ENCODE data around the gene RARA. TPM values are rescaled to one million over a fixed set of nuclear protein-coding genes. Genes with fewer than 3 reads are reported as not detected.

Gene RARA
- total RNA-seq, 1 donor from 2014 or later, result 38.8 TPM

DNA sequence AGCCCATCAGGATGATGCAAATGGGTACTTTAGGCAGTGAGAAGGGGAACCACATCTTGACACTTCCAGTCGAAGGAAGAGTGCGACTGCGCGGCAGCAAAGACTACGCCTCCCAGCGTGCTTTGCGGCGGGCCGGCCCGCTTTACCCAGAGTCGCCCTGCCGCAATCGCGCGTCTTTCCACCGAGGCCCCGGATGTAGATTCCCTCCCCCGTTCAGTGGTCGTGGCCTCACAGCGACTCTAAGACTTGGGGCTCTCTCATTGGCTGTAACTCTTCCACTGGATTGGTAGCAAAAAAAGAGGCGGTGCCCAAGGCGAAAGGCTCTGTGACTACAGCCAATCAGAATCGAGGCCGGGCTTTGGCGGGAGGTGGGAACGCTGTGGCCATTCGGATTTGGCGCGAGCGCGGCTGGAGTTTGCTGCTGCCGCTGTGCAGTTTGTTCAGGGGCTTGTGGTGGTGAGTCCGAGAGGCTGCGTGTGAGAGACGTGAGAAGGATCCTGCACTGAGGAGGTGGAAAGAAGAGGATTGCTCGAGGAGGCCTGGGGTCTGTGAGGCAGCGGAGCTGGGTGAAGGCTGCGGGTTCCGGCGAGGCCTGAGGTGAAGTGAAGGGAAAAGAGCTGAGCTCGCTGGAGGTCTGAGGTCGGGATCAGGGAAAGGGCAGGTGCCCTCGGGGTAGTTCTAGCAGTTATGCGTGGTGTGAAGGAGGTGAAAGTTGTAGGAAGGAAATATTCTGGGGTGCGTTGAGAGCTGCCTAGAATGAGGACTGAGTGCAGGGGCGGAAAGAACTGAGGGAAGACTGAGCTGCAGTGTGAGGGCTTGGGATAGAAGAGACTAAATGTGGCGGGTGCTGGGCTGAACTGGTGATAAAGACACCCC is 21.2 kb upstream of the RARA start, which contains the start of gene CDC6:
TSS of gene CDC6 (plus strand) at position 386 of the 876 bp plus-strand sequence. CDS start 1,542 bp downstream, outside the sequence.
- FAIRE-seq, result no peak
- Histone ChIP-seq H3K9me3 (ENCODE audit: insufficient read depth, low read depth, low read length) (no peaks in the 10 kb centered on the region), H2AFZ (ENCODE audit: low read depth, low read length) (peak within 1 kb of the TSS; percentile 36), H3K4me1 (ENCODE audit: insufficient read depth, low read length) (peaks cover 26% of the 10 kb centered on the region), H3K79me2 (ENCODE audit: insufficient read depth, low read length) (peaks cover 12% of the 10 kb centered on the region), H3K4me3 (ENCODE audit: insufficient read depth, low read depth, low read length) (peak within 1 kb of the TSS; percentile 93), H3K9ac (ENCODE audit: low read length) (peak within 1 kb of the TSS; percentile 97), H4K20me1 (ENCODE audit: insufficient read depth, low read length) (no peaks in the 10 kb centered on the region), H3K36me3 (ENCODE audit: insufficient read depth, low read length) (peaks cover 5% of the 10 kb centered on the region), H3K27ac (ENCODE audit: low read depth, low read length) (peak within 1 kb of the TSS; percentile 87), H3K4me2 (ENCODE audit: low read length) (peak within 1 kb of the TSS; percentile 100), H3K27me3 (ENCODE audit: insufficient read depth, low read length) (no peaks in the 10 kb centered on the region)
- no peaks in the 10 kb centered on the region for H3K36me3 Mint-ChIP-seq (ENCODE audit: low read depth, unreplicated experiment)
- H3K4me3 Mint-ChIP-seq (ENCODE audit: unreplicated experiment), result peak within 1 kb of the TSS; percentile 94
- no peaks in the 10 kb centered on the region for H3K27me3 Mint-ChIP-seq (ENCODE audit: low read depth, unreplicated experiment)
- no peak for TF ChIP-seq EZH2 (IDR thresholded peaks at IDR 0.05; ENCODE audit: insufficient read depth, low read length)
- no peak for TF ChIP-seq CTCF (IDR thresholded peaks at IDR 0.05; ENCODE audit: insufficient read depth, low read depth, low read length)
- H3K4me1 Mint-ChIP-seq (ENCODE audit: low read depth, unreplicated experiment), result peaks cover 29% of the 10 kb centered on the region
- H3K27ac Mint-ChIP-seq (ENCODE audit: unreplicated experiment), result peak within 1 kb of the TSS; percentile 92
- no peaks in the 10 kb centered on the region for H3K9me3 Mint-ChIP-seq (ENCODE audit: unreplicated experiment)
- DNase-seq (ENCODE audit: low read depth), result peak; percentile 98

GRCh38 chr17:40290629-40291280 is 18.2 kb upstream of the RARA start:
- Histone ChIP-seq H3K4me3 (ENCODE audit: insufficient read depth, low read depth, low read length) (no peak overlapping the region), H3K9ac (ENCODE audit: low read length) (no peak overlapping the region), H3K27ac (ENCODE audit: low read depth, low read length) (peak overlapping the region; percentile 14), H3K9me3 (ENCODE audit: insufficient read depth, low read depth, low read length) (no peaks in the 10 kb centered on the region), H3K4me2 (ENCODE audit: low read length) (peak overlapping the region; percentile 12), H3K4me1 (ENCODE audit: insufficient read depth, low read length) (peaks cover 7% of the 10 kb centered on the region), H4K20me1 (ENCODE audit: insufficient read depth, low read length) (no peaks in the 10 kb centered on the region), H3K27me3 (ENCODE audit: insufficient read depth, low read length) (no peaks in the 10 kb centered on the region), H3K36me3 (ENCODE audit: insufficient read depth, low read length) (peaks cover 23% of the 10 kb centered on the region), H2AFZ (ENCODE audit: low read depth, low read length) (no peak overlapping the region), H3K79me2 (ENCODE audit: insufficient read depth, low read length) (peaks cover 12% of the 10 kb centered on the region)
- no peak for TF ChIP-seq EZH2 (IDR thresholded peaks at IDR 0.05; ENCODE audit: insufficient read depth, low read length)
- peak; percentile 77 for TF ChIP-seq CTCF (IDR thresholded peaks at IDR 0.05; ENCODE audit: insufficient read depth, low read depth, low read length)
- Mint-ChIP-seq H3K4me1 (ENCODE audit: low read depth, unreplicated experiment) (peaks cover 12% of the 10 kb centered on the region), H3K27me3 (ENCODE audit: low read depth, unreplicated experiment) (no peaks in the 10 kb centered on the region), H3K27ac (ENCODE audit: unreplicated experiment) (peak overlapping the region; percentile 20), H3K4me3 (ENCODE audit: unreplicated experiment) (no peak overlapping the region), H3K9me3 (ENCODE audit: unreplicated experiment) (no peaks in the 10 kb centered on the region), H3K36me3 (ENCODE audit: low read depth, unreplicated experiment) (no peaks in the 10 kb centered on the region)
- DNase-seq (ENCODE audit: low read depth) (peak; percentile 84), FAIRE-seq (peak; percentile 9)
